Activated CD4-positive, alpha-beta T cell treated with anti-CD3 and anti-CD28 coated beads, Interleukin-2, amount 50 U/mL, for 48 hours (primary cell): ENCODE results near the gene PTCH2.

ENCODE experiments used
- DNase-seq, 2 experiments: peaks; one replicate each; pipeline ENCODE4 v3.0.0-alpha.2; 2020

PTCH2 gene

GRCh38 chr1:44778705-44779576 is 64.1 kb downstream of the PTCH2 start:
- no peak for DNase-seq

DNA sequence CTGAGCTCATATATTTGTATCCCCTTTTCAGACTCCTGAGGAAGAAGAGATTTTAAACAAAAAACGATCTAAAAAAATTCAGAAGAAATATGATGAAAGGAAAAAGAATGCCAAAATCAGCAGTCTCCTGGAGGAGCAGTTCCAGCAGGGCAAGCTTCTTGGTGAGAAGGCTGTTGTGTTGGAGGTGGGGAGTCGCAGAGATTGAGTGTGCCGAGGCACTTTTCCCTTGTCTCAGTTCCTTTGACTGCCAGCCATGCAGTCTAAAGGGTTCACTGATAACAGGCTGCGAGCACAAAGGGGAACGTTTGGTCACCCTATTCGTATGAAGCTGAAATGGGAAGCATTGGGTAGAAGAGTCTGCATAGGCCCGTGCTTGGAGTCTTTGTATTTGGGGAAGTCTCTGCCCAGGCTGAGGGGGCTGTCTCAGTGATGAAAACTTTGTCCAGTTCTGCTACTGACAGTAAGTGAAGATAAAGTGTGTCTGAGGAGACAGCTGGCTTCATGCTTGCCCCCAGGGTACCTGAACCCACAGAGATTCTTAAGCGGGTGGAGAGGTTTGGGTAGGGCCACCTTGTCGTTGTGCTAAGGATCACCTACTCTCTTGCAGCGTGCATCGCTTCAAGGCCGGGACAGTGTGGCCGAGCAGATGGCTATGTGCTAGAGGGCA is 65.0 kb downstream of the PTCH2 start:
- DNase-seq = no peak

DNA sequence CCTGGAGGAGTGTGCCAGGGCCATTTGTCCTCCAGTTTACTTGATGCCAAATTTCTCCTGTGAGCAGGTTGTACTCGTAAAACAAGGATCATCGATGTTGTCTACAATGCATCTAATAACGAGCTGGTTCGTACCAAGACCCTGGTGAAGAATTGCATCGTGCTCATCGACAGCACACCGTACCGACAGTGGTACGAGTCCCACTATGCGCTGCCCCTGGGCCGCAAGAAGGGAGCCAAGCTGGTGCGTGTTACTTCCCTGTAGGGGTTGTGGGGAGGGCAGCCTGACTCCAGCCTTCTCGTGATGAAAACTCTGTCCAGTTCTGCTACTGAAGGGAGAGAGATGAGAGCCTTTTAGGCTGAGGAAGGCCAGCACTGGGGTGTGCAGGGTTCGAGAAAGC is 65.5 kb downstream of the PTCH2 start:
- DNase-seq = no peak

- DNase-seq = peak in 1 of 2 experiments; percentile 38
Measured at GRCh38 chr1:44776730-44777068, 66.4 kb downstream of the PTCH2 start.

- peak; percentile 45 for DNase-seq
Measured at GRCh38 chr1:44775930-44776729, 66.9 kb downstream of the PTCH2 start.

GRCh38 chr1:44775078-44775929 is 67.7 kb downstream of the PTCH2 start, which contains the start of gene RPS8:
Gene RPS8 (plus strand): TSS chr1:44775540. CDS start chr1:44775597, 57 bp downstream.
- peak; percentile 89 to 92 for DNase-seq
